Osteocyte (in vitro differentiated cells): ENCODE measurements around the gene SH3PXD2B. TPM values are rescaled to one million over a fixed set of nuclear protein-coding genes. Genes with fewer than 3 reads are reported as not detected.

ENCODE experiments used
- DNase-seq: peaks from one replicate; pipeline ENCODE4 v3.0.0; 2021; ENCODE audit warnings: mixed read lengths; ENCODE audit not compliant: unreplicated experiment; ENCODE audit errors: extremely low spot score
- H3K27ac Mint-ChIP-seq: one replicate; pipeline ENCODE4 v1.8.0; 2021; ENCODE audit warnings: mild to moderate bottlenecking, mixed read lengths; ENCODE audit not compliant: unreplicated experiment
- H3K27me3 Mint-ChIP-seq: one replicate; pipeline ENCODE4 v1.8.0; 2021; ENCODE audit warnings: mixed read lengths; ENCODE audit not compliant: unreplicated experiment
- H3K36me3 Mint-ChIP-seq: one replicate; pipeline ENCODE4 v1.8.0; 2021; ENCODE audit warnings: mixed read lengths; ENCODE audit not compliant: unreplicated experiment
- H3K4me1 Mint-ChIP-seq: one replicate; pipeline ENCODE4 v1.8.0; 2021; ENCODE audit warnings: mixed read lengths; ENCODE audit not compliant: unreplicated experiment
- H3K4me3 Mint-ChIP-seq: one replicate; pipeline ENCODE4 v1.8.0; 2021; ENCODE audit warnings: mild to moderate bottlenecking, moderate library complexity, mixed read lengths; ENCODE audit not compliant: unreplicated experiment
- H3K9me3 Mint-ChIP-seq: one replicate; pipeline ENCODE4 v1.8.0; 2021; ENCODE audit warnings: mixed read lengths; ENCODE audit not compliant: unreplicated experiment
- CTCF ChIP-seq: fragments of 200-600 bp; sonication (generic); IDR thresholded peaks from 2 replicates; pipeline ENCODE4 v1.5.0; 2021; ENCODE audit warnings: antibody characterized with exemption, mild to moderate bottlenecking, moderate library complexity
- total RNA-seq: library from RNA; stranded (reverse); gene quantifications from 2 replicates; pipeline ENCODE4 v1.2.1, GENCODE V29; 2021

SH3PXD2B gene
- total RNA-seq, 1 donor from 2014 or later, result 114 TPM

DNA sequence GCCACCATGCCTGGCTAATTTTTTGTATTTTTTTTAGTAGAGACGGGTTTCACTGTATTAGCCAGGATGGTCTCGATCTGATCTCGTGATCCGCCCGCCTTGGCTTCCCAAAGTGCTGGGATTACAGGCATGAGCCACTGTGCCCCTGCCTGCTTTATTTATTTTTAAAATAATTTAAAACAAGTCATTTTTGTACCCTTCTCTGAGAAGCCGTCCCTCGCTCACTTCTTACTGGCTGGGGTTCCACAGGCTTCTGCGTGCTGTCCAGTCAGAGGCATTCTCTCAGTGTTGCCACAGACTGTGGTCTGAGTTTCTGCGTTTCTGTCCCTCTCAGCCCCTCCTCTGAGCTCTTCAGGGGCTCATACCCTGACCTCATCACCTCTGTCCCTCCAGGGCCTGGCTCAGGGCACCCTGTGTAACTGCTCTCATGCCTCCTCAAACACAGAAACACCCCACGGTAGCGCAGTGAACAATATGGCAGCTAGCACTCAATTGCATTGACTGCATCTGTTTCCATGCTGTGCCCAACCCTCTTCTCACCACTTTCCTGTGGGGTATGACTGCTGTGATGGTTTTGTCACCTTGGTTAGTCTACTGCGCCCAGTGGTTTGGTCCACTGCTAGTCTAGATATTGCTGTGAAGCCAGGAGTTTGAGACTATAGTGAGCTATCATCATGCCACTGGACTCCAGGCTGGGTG lies 44.3 kb upstream of the SH3PXD2B start:
- H3K27me3 Mint-ChIP-seq, result peaks cover 45% of the 10 kb centered on the region
- no peaks in the 10 kb centered on the region for H3K9me3 Mint-ChIP-seq
- no peaks in the 10 kb centered on the region for H3K4me1 Mint-ChIP-seq
- no peak overlapping the region for H3K4me3 Mint-ChIP-seq
- no peak for TF ChIP-seq CTCF
- no peaks in the 10 kb centered on the region for H3K36me3 Mint-ChIP-seq
- H3K27ac Mint-ChIP-seq, result no peak overlapping the region
- DNase-seq, result peak; percentile 63

DNA sequence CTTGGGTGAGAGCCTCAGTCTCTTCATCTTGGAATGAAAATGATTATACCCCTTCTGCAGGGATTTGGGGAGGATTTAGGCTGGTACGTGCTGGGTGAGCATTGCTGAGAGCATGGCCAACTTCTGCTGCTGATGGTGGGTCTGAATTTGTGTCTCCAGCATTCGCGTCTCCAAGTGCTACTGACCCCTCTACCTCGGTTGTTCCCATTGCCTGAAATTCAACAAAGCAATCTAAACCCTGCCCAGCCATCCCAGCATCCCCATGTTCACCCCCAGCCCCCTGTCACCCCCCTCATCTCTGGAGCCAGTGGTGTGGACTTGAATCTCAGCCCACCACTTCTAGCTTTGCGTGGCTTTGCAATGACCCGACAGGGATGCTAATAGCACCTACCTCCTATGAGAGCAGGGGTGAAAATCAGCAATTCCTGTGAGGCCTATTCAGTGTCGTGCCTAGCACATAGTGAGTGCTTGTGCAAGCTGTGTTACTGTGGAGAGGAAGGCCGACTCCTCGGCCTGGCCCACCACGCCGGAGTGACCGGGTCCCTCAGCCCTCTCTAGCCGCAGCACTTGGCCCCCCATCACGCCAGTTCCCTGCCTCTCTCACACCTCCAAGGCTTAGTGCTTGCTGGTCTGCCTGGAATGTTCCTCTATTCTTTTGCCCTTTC lies 43.4 kb upstream of the SH3PXD2B start:
- TF ChIP-seq CTCF, result no peak
- peak; percentile 75 for DNase-seq
- Mint-ChIP-seq H3K4me1 (no peaks in the 10 kb centered on the region), H3K9me3 (no peaks in the 10 kb centered on the region), H3K4me3 (no peak overlapping the region), H3K27me3 (peaks cover 46% of the 10 kb centered on the region), H3K36me3 (no peaks in the 10 kb centered on the region), H3K27ac (no peak overlapping the region)

- Mint-ChIP-seq H3K4me1 (no peaks in the 10 kb centered on the region), H3K4me3 (no peak overlapping the region), H3K36me3 (no peaks in the 10 kb centered on the region), H3K27me3 (peaks cover 50% of the 10 kb centered on the region), H3K27ac (no peak overlapping the region), H3K9me3 (no peaks in the 10 kb centered on the region)
- DNase-seq, result peak; percentile 81
- no peak for TF ChIP-seq CTCF
Measured at GRCh38 chr5:172496671-172497371, 42.5 kb upstream of the SH3PXD2B start.

DNA sequence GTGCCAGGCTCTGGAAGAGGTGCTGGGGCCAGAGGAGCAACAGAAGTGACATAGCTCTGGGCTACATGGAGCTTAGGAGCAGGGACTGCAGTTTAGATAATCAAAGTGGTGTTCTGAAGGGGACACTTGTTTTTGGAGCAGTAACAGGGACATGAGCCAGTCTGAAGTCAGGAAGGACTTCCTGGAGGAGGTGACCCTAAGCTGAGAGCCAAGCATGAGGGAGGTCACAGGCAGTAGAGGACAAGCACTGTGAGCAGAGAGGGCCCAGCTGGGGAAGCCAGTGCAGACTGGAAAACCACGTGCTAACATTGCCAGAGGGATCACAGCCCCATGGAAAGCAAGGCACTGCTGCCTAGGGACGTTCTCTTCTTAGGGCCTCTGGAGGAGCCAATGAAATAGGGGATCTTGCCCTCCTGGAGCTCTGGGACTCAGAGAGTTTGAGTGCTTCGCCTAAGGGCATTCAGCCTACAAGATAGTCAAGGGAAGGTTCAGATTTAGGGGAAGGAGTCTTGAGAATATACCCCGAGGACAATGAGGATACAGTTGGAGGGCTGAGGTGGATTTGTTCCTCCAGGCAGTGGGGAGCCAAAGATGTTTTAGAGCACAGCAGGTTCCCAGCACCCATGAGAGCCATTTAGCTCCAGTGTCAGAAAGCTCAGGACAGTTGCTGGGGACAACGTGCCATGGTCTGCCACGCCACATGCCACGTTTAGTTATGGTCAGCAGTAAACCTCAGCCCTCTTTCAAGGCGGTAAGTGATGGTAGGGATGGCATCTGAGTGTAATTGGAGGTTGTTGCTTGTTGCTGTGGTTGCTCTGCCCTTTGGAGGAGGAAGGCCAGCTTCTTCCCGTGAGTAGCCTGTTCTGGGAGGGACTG lies 40.5 kb upstream of the SH3PXD2B start:
- no peaks in the 10 kb centered on the region for H3K4me1 Mint-ChIP-seq
- H3K4me3 Mint-ChIP-seq, result no peak overlapping the region
- no peak overlapping the region for H3K27ac Mint-ChIP-seq
- H3K36me3 Mint-ChIP-seq, result no peaks in the 10 kb centered on the region
- peaks cover 40% of the 10 kb centered on the region for H3K27me3 Mint-ChIP-seq
- no peak for TF ChIP-seq CTCF
- peak; percentile 65 for DNase-seq
- H3K9me3 Mint-ChIP-seq, result no peaks in the 10 kb centered on the region
